Measurements from ENCODE around the gene ARF5. TPM values are rescaled to one million over a fixed set of nuclear protein-coding genes. Genes with fewer than 3 reads are reported as not detected.

ARF5 gene
- total and polyA plus RNA-seq, 2 donors from 2014 or later = 132 to 223 TPM

DNA sequence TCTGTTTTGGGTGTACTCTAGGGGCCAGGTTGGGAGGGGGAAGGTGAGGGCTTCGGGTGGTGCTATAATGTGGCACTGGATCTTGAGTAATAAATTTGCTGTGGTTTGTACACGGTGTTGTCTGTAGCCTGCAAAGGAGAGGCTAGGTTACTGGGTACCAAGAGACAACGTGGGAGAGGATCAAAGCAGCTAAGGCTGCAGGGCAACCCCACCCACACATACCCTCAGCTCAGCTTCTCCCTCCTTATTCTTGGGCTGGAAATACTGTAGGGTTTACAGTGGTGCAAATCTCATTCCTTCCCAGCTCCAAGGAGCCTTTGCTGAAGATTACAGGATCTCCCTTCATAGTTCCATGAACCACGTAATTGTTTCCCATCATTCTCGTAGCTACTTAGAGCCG is 3.4 kb downstream of the ARF5 start:
- H3K36me3 ChIP-seq (ENCODE audit: control insufficient read depth in 2 of 3, insufficient read depth in 3 of 3, low read length in 3 of 3) = peaks cover 2 to 14% (median 13%) of the 10 kb centered on the region in 3 donors
- H3K27ac ChIP-seq (ENCODE audit: low read depth in 2 of 2, low read length in 2 of 2) = no peak overlapping the region
- intact Hi-C loops (cut with DNase I) = no loop called here
- no peak overlapping the region for H3K9ac ChIP-seq (ENCODE audit: low read length in 3 of 3)
- no peak overlapping the region for H3K4me3 ChIP-seq (ENCODE audit: low read length in 3 of 3)
- H3K4me1 ChIP-seq (ENCODE audit: control insufficient read depth in 2 of 3, insufficient read depth in 2 of 3, low read depth in 1 of 3, low read length in 3 of 3) = peaks cover 0 to 11% (median 6%) of the 10 kb centered on the region in 3 donors
- H3K9me3 ChIP-seq (ENCODE audit: control insufficient read depth in 2 of 3, insufficient read depth in 1 of 3, low read length in 3 of 3) = no peaks in the 10 kb centered on the region
- DNase-seq = no peak
- TF ChIP-seq, protein P1, sequence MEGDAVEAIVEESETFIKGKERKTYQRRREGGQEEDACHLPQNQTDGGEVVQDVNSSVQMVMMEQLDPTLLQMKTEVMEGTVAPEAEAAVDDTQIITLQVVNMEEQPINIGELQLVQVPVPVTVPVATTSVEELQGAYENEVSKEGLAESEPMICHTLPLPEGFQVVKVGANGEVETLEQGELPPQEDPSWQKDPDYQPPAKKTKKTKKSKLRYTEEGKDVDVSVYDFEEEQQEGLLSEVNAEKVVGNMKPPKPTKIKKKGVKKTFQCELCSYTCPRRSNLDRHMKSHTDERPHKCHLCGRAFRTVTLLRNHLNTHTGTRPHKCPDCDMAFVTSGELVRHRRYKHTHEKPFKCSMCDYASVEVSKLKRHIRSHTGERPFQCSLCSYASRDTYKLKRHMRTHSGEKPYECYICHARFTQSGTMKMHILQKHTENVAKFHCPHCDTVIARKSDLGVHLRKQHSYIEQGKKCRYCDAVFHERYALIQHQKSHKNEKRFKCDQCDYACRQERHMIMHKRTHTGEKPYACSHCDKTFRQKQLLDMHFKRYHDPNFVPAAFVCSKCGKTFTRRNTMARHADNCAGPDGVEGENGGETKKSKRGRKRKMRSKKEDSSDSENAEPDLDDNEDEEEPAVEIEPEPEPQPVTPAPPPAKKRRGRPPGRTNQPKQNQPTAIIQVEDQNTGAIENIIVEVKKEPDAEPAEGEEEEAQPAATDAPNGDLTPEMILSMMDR (IDR thresholded peaks at IDR 0.05; ENCODE audit: borderline replicate concordance, extremely low read depth, insufficient read depth) = no peak
- no peak for FAIRE-seq
- no peaks in the 10 kb centered on the region for H3K27me3 ChIP-seq (ENCODE audit: control insufficient read depth, insufficient read depth, low read length)

DNA sequence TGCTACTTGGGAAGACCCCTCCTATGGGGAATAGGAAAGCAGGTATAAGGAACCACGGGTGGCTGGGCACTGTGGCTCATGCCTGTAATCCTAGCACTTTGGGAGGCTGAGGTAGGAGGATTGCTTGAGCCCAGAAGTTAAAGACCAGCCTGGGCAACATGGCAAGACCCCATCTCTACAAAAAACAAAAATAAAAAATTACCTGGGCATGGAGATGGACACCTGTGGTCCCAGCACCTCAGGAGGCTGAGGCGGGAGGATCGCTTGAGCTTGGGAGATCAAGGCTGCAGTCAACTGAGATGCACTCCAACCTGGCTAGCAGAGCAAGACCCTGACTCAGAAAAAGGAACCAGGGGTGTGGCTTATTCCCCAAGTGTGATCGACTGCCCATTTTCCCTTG is 4.3 kb downstream of the ARF5 start:
- Histone ChIP-seq H3K36me3 (ENCODE audit: control insufficient read depth in 2 of 3, insufficient read depth in 3 of 3, low read length in 3 of 3) (peaks cover 2 to 14% (median 13%) of the 10 kb centered on the region in 3 donors), H3K4me1 (ENCODE audit: control insufficient read depth in 2 of 3, insufficient read depth in 2 of 3, low read depth in 1 of 3, low read length in 3 of 3) (peaks cover 0 to 11% (median 6%) of the 10 kb centered on the region in 3 donors), H3K9me3 (ENCODE audit: control insufficient read depth in 2 of 3, insufficient read depth in 1 of 3, low read length in 3 of 3) (no peaks in the 10 kb centered on the region), H3K4me3 (ENCODE audit: low read length in 3 of 3) (no peak overlapping the region), H3K27me3 (ENCODE audit: control insufficient read depth, insufficient read depth, low read length) (no peaks in the 10 kb centered on the region), H3K9ac (ENCODE audit: low read length in 3 of 3) (no peak overlapping the region), H3K27ac (ENCODE audit: low read depth in 2 of 2, low read length in 2 of 2) (no peak overlapping the region)
- TF ChIP-seq, protein P1 (IDR thresholded peaks at IDR 0.05; ENCODE audit: borderline replicate concordance, extremely low read depth, insufficient read depth) = no peak
- DNase-seq = no peak
- FAIRE-seq = no peak
- intact Hi-C loops (cut with DNase I) = no loop called here

DNA sequence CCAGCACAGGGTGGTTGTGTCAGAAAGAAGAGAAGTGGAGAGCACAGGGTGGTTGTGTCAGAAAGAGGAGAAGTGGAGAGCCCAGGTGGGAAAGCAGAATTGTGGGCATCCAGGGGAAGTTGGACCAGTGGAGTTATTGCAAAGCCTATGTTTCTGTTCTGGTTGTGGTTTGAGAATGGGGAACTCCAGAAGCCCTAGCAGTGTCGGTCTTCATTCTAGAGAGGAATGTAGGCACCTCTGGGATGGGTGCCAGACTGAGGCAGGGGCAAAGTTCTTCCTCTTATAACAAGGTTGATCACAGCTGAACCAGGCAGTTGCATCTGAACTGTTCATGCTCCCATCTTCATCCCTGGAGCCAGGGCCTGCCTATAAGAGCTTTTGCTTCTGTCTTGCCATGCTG is 6.3 kb downstream of the ARF5 start:
- Histone ChIP-seq H3K27me3 (ENCODE audit: control insufficient read depth, insufficient read depth, low read length) (no peaks in the 10 kb centered on the region), H3K9me3 (ENCODE audit: control insufficient read depth in 2 of 3, insufficient read depth in 1 of 3, low read length in 3 of 3) (no peaks in the 10 kb centered on the region), H3K27ac (ENCODE audit: low read depth in 2 of 2, low read length in 2 of 2) (no peak overlapping the region), H3K9ac (ENCODE audit: low read length in 3 of 3) (no peak overlapping the region), H3K4me3 (ENCODE audit: low read length in 3 of 3) (no peak overlapping the region), H3K4me1 (ENCODE audit: control insufficient read depth in 2 of 3, insufficient read depth in 2 of 3, low read depth in 1 of 3, low read length in 3 of 3) (peaks cover 0 to 2% (median 1%) of the 10 kb centered on the region in 3 donors), H3K36me3 (ENCODE audit: control insufficient read depth in 2 of 3, insufficient read depth in 3 of 3, low read length in 3 of 3) (peaks cover 2 to 14% (median 13%) of the 10 kb centered on the region in 3 donors)
- intact Hi-C loops (cut with DNase I) = no loop called here
- FAIRE-seq (no peak), DNase-seq (no peak)
- TF ChIP-seq, protein P1 (IDR thresholded peaks at IDR 0.05; ENCODE audit: borderline replicate concordance, extremely low read depth, insufficient read depth) = no peak

DNA sequence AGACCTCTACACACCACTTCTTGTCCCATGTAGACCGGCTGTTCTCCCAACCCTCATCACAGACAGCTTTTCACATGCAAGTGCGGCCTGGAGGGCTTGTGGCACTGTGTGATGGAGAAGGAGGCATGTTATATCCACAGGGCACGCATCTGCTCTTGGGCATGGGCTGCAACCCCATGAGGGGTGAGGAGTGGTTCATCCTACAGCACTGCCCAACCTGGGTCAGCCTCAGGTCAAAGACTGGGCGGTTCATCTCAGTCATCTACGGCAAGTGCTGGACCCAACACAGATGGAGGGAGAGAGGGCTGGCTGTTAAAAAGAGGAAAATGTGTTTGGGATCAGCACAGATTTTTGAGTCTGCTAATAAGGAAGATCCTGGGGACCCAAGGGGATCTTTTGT is 7.5 kb downstream of the ARF5 start:
- Histone ChIP-seq H3K4me1 (ENCODE audit: control insufficient read depth in 2 of 3, insufficient read depth in 2 of 3, low read depth in 1 of 3, low read length in 3 of 3) (no peaks in the 10 kb centered on the region), H3K36me3 (ENCODE audit: control insufficient read depth in 2 of 3, insufficient read depth in 3 of 3, low read length in 3 of 3) (peaks cover 0 to 12% (median 11%) of the 10 kb centered on the region in 3 donors), H3K27ac (ENCODE audit: low read depth in 2 of 2, low read length in 2 of 2) (no peak overlapping the region), H3K27me3 (ENCODE audit: control insufficient read depth, insufficient read depth, low read length) (no peaks in the 10 kb centered on the region), H3K9ac (ENCODE audit: low read length in 3 of 3) (no peak overlapping the region), H3K4me3 (ENCODE audit: low read length in 3 of 3) (no peak overlapping the region), H3K9me3 (ENCODE audit: control insufficient read depth in 2 of 3, insufficient read depth in 1 of 3, low read length in 3 of 3) (no peaks in the 10 kb centered on the region)
- intact Hi-C loops (cut with DNase I) = no loop called here
- FAIRE-seq (no peak), DNase-seq (no peak)
- TF ChIP-seq, protein P1 (IDR thresholded peaks at IDR 0.05; ENCODE audit: borderline replicate concordance, extremely low read depth, insufficient read depth) = no peak
